GM12891 (cell line): ENCODE results near the gene GDF2.

Experiments used
- DNase-seq: peaks from one replicate; pipeline ENCODE4 v3.0.0; 2011; ENCODE audit warnings: low spot score; ENCODE audit not compliant: insufficient read length
- FAIRE-seq: peaks from 2 replicates; lab custom pipeline; 2011; peaks lifted over from hg19 to GRCh38; lab: Jason Lieb, UNC
- PAX5 ChIP-seq: IDR thresholded peaks from 2 replicates; pipeline ENCODE4 v1.6.1; 2011; ENCODE audit warnings: low read length, moderate library complexity, mild to moderate bottlenecking; ENCODE audit not compliant: insufficient read depth, severe bottlenecking
- POLR2A ChIP-seq: IDR thresholded peaks from 2 replicates; pipeline ENCODE4 v1.6.1; 2011; ENCODE audit warnings: low read depth, low read length, control low read depth
- POLR2AphosphoS5 ChIP-seq: IDR thresholded peaks from 2 replicates; pipeline ENCODE4 v1.6.1; 2011; ENCODE audit warnings: low read depth, low read length, control low read depth
- POU2F2 ChIP-seq: IDR thresholded peaks from 2 replicates; pipeline ENCODE4 v1.6.1; 2011; ENCODE audit warnings: low read depth, mild to moderate bottlenecking, control low read depth, low read length, moderate library complexity
- SPI1 ChIP-seq: IDR thresholded peaks from 2 replicates; pipeline ENCODE4 v1.6.1; 2011; ENCODE audit warnings: low read depth, low read length, control low read depth
- TAF1 ChIP-seq: IDR thresholded peaks from 2 replicates; pipeline ENCODE4 v1.6.1; 2011; ENCODE audit warnings: low read depth, low read length, control low read depth

Gene GDF2

GRCh38 chr10:47283101-47283630 lies 39.1 kb upstream of the GDF2 start:
- no peak for FAIRE-seq

GRCh38 chr10:47283848-47284247 lies 38.4 kb upstream of the GDF2 start:
- no peak for DNase-seq
- TF ChIP-seq POU2F2 (no peak), SPI1 (no peak), POLR2A (no peak), TAF1 (no peak), PAX5 (no peak), POLR2AphosphoS5 (no peak)
- FAIRE-seq = no peak

More at GRCh38 chr10:47283101-47283630, 39.1 kb upstream of the GDF2 start:
- TF ChIP-seq TAF1 (no peak), POLR2A (no peak), POLR2AphosphoS5 (no peak), POU2F2 (no peak), PAX5 (no peak), SPI1 (no peak)
- DNase-seq = no peak

GRCh38 chr10:47285381-47286115 lies 36.7 kb upstream of the GDF2 start:
- FAIRE-seq = no peak

GRCh38 chr10:47286116-47286505 lies 36.1 kb upstream of the GDF2 start:
- TF ChIP-seq TAF1 = no peak
- no peak for TF ChIP-seq POLR2AphosphoS5
- TF ChIP-seq SPI1 = no peak
- TF ChIP-seq PAX5 = no peak
- no peak for TF ChIP-seq POLR2A
- no peak for TF ChIP-seq POU2F2
- DNase-seq = no peak

More at GRCh38 chr10:47285381-47286115, 36.7 kb upstream of the GDF2 start:
- no peak for DNase-seq
- TF ChIP-seq POLR2AphosphoS5 (no peak), PAX5 (no peak), SPI1 (no peak), POU2F2 (no peak), POLR2A (no peak), TAF1 (no peak)

GRCh38 chr10:47286591-47287315 lies 35.5 kb upstream of the GDF2 start:
- TF ChIP-seq TAF1 = no peak
- TF ChIP-seq PAX5 = no peak
- TF ChIP-seq POLR2AphosphoS5 = no peak
- no peak for TF ChIP-seq SPI1
- no peak for TF ChIP-seq POLR2A
- TF ChIP-seq POU2F2 = no peak
- FAIRE-seq (no peak), DNase-seq (no peak)

More at GRCh38 chr10:47286116-47286505, 36.1 kb upstream of the GDF2 start:
- no peak for FAIRE-seq

DNA sequence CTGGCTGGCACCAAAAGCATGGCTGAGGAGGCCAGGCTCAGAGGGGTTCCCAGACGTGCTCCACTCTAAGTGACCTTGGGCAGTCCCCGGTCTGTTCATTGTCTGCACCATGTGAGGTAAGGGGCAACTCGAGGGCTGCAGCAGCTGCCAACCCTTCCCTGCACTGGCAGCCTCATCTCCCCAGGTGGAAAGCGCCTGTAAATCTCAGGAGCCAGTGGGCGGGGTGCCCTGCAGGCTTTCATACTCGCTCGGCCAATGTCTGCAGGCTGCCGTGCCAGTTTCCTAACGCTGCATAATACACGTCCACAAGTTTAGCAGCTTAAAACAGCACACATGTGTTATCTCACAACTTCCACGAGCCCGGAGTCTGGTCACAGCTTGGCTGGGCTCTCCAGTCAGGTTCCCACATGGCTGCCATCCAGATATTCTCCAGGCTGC lies 34.9 kb upstream of the GDF2 start:
- TF ChIP-seq PAX5 (no peak), SPI1 (no peak)
- DNase-seq (no peak), FAIRE-seq (no peak)

DNA sequence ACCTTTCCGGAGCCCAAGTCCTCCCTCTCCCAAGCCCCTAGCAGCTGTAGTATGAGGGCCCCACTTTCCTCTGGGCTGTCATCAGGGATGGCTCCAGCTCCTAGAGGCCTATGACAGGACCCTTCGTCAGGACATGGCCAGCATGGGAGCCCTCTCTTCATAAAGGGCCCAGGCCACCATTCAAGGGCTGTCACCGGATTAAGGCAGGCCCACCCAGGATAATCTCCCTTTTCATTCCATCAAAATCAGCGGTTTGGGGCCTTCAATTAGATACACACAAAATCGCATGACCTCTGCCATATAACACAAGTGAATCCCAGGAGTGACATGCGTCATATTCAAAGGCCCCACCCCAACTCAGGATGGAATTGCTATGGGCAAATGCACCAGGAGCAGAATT lies 34.4 kb upstream of the GDF2 start:
- no peak for DNase-seq
- TF ChIP-seq POU2F2 (no peak), SPI1 (no peak)
- no peak for FAIRE-seq

DNA sequence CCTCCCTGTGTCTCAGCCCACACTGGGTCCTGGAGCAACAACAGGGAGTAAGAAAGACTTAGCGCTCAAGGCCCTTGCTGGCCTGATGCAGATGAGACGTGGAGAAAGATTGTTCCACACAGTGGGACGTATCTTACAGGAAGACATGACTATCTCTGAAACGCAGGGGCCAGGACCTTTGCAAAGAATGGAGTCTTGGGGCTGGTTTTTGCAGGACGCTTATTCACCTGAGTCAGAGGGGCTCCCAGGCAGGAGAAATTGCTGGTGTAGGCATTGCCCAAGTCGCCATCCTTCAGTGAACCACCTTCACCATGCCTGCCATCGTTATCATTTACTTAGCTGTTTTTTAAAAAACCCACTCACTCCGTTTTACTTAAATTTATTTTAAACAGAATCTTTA lies 34.0 kb upstream of the GDF2 start:
- FAIRE-seq = no peak
- TF ChIP-seq PAX5 (no peak), SPI1 (no peak), POU2F2 (no peak), POLR2A (no peak), TAF1 (no peak), POLR2AphosphoS5 (no peak)

GRCh38 chr10:47288916-47289495 lies 33.2 kb upstream of the GDF2 start:
- FAIRE-seq = no peak
- DNase-seq = no peak
- no peak for TF ChIP-seq POU2F2
- no peak for TF ChIP-seq POLR2A
- no peak for TF ChIP-seq POLR2AphosphoS5

More for the DNA sequence above, 34.0 kb upstream of the GDF2 start:
- no peak for DNase-seq

- FAIRE-seq (no peak), DNase-seq (no peak)
- TF ChIP-seq POLR2AphosphoS5 = no peak
- TF ChIP-seq TAF1 = no peak
- TF ChIP-seq SPI1 = no peak
- TF ChIP-seq POU2F2 = no peak
- TF ChIP-seq POLR2A = no peak
- TF ChIP-seq PAX5 = no peak
Observed at GRCh38 chr10:47289921-47290320, 32.3 kb upstream of the GDF2 start.
